GM23338 (cell line): ENCODE results near the gene TUBA3E. TPM values are rescaled to one million over a fixed set of nuclear protein-coding genes. Genes with fewer than 3 reads are reported as not detected.
"Not testable (repeated sequence)": the region's sequence is repeated elsewhere in the genome, so short reads cannot be mapped to it uniquely, and the experiment has no call there.

ENCODE experiments used
- ATAC-seq: fragments of 200-7000 bp; cut with Tn5 transposase; 3 replicates; pipeline ENCODE4 v1.9.1; 2020
- DNase-seq: peaks from one replicate; pipeline ENCODE4 v3.0.0-alpha.2; 2015; ENCODE audit warnings: low spot score
- H2AFZ ChIP-seq: fragments of 200-600 bp; sonication (generic); 2 replicates; pipeline ENCODE4 v1.8.0; 2016; ENCODE audit warnings: antibody characterized with exemption, mild to moderate bottlenecking, moderate library complexity
- H3F3A ChIP-seq: fragments of 200-600 bp; sonication (generic); replicated peaks from 2 replicates; pipeline ENCODE4 v1.8.0; 2017; ENCODE audit warnings: antibody characterized with exemption, mixed run types, low read depth
- H3K27ac ChIP-seq: fragments of 200-600 bp; sonication (generic); 2 replicates; pipeline ENCODE4 v1.6.1; 2016; ENCODE audit warnings: low read depth
- H3K27me3 ChIP-seq: fragments of 200-600 bp; sonication (generic); 2 replicates; pipeline ENCODE4 v1.8.0; 2016; ENCODE audit warnings: mild to moderate bottlenecking, mixed run types, moderate library complexity; ENCODE audit not compliant: insufficient read depth
- H3K36me3 ChIP-seq: fragments of 200-600 bp; sonication (generic); 2 replicates; pipeline ENCODE4 v1.8.0; 2016; ENCODE audit warnings: mild to moderate bottlenecking; ENCODE audit not compliant: insufficient read depth
- H3K4me1 ChIP-seq: fragments of 200-600 bp; sonication (generic); 2 replicates; pipeline ENCODE4 v1.8.0; 2016; ENCODE audit warnings: mild to moderate bottlenecking, moderate library complexity; ENCODE audit not compliant: insufficient read depth
- H3K4me2 ChIP-seq: fragments of 200-600 bp; sonication (generic); 2 replicates; pipeline ENCODE4 v1.7.1; 2017; ENCODE audit warnings: mixed run types
- H3K4me3 ChIP-seq: fragments of 200-600 bp; sonication (generic); 2 replicates; pipeline ENCODE4 v1.6.1; 2016; ENCODE audit warnings: mixed run types
- H3K79me2 ChIP-seq: fragments of 200-600 bp; sonication (generic); replicated peaks from 2 replicates; pipeline ENCODE4 v1.8.0; 2017; ENCODE audit warnings: mild to moderate bottlenecking; ENCODE audit not compliant: insufficient read depth
- H3K9me2 ChIP-seq: fragments of 200-600 bp; sonication (generic); 2 replicates; pipeline ENCODE4 v1.8.0; 2017; ENCODE audit not compliant: insufficient read depth
- H4K20me1 ChIP-seq: fragments of 200-600 bp; sonication (generic); replicated peaks from 2 replicates; pipeline ENCODE4 v1.8.0; 2017; ENCODE audit warnings: mild to moderate bottlenecking; ENCODE audit not compliant: insufficient read depth
- H3K27ac Mint-ChIP-seq: 2 replicates; pipeline ENCODE4 v1.8.0; 2020; ENCODE audit warnings: inconsistent platforms, mild to moderate bottlenecking, moderate library complexity, mixed read lengths
- H3K27me3 Mint-ChIP-seq: 3 replicates; pipeline ENCODE4 v1.8.0; 2022; ENCODE audit warnings: low read depth, mild to moderate bottlenecking, moderate library complexity, mixed read lengths, inconsistent platforms; ENCODE audit not compliant: insufficient read depth, poor library complexity
- H3K36me3 Mint-ChIP-seq: 3 replicates; pipeline ENCODE4 v1.8.0; 2021; ENCODE audit warnings: low read depth, mild to moderate bottlenecking, inconsistent platforms, moderate library complexity, mixed read lengths
- H3K4me1 Mint-ChIP-seq: 3 replicates; pipeline ENCODE4 v1.8.0; 2020; ENCODE audit warnings: mild to moderate bottlenecking, inconsistent platforms, mixed read lengths
- H3K4me3 Mint-ChIP-seq: 3 replicates; pipeline ENCODE4 v1.8.0; 2021; ENCODE audit warnings: moderate library complexity, mild to moderate bottlenecking, inconsistent platforms, mixed read lengths
- H3K9me3 Mint-ChIP-seq: 3 replicates; pipeline ENCODE4 v1.8.0; 2020; ENCODE audit warnings: moderate library complexity, mild to moderate bottlenecking, inconsistent platforms, mixed read lengths
- CREB1 ChIP-seq: fragments of 250-450 bp; sonication (Bioruptor Pico); IDR thresholded peaks from 2 replicates; pipeline ENCODE4 v1.5.0; 2020; ENCODE audit warnings: low read depth, mild to moderate bottlenecking, moderate library complexity
- CTCF ChIP-seq, 2 experiments: fragments of 200-600 bp in 1 of 2; sonication (generic) in 1 of 2; conservative IDR thresholded peaks; 2 replicates each; pipeline versions ENCODE4 v1.5.1 to v1.6.1; 2016 to 2017; ENCODE audit warnings: antibody characterized with exemption in 2 of 2, low read depth in 2 of 2, mild to moderate bottlenecking in 2 of 2, moderate library complexity in 1 of 2
- EZH2 ChIP-seq: fragments of 200-600 bp; sonication (generic); IDR thresholded peaks from one replicate; pipeline ENCODE4 v1.8.0; 2017; ENCODE audit warnings: antibody characterized with exemption, mild to moderate bottlenecking, low read depth; ENCODE audit not compliant: unreplicated experiment
- EZH2phosphoT487 ChIP-seq: fragments of 200-600 bp; sonication (generic); IDR thresholded peaks from one replicate; pipeline ENCODE4 v1.8.1; 2018; ENCODE audit warnings: antibody characterized with exemption; ENCODE audit not compliant: unreplicated experiment
- JUNB ChIP-seq: IDR thresholded peaks from one replicate; pipeline ENCODE4 v1.6.1; 2016; ENCODE audit warnings: antibody characterized with exemption; ENCODE audit not compliant: unreplicated experiment
- NANOG ChIP-seq: IDR thresholded peaks from 2 replicates; pipeline ENCODE4 v1.6.1; 2016; ENCODE audit warnings: antibody characterized with exemption, borderline replicate concordance
- REST ChIP-seq: IDR thresholded peaks from one replicate; pipeline ENCODE4 v1.6.1; 2018; ENCODE audit warnings: antibody characterized with exemption; ENCODE audit not compliant: unreplicated experiment
- STAT1 ChIP-seq: IDR thresholded peaks from one replicate; pipeline ENCODE4 v1.6.1; 2016; ENCODE audit warnings: antibody characterized with exemption; ENCODE audit not compliant: unreplicated experiment
- ZNF462 ChIP-seq: fragments of 250-450 bp; sonication (Bioruptor Pico); IDR thresholded peaks from 2 replicates; pipeline ENCODE4 v1.5.0; 2020; ENCODE audit warnings: mild to moderate bottlenecking, moderate library complexity
- polyA plus RNA-seq: library from polyadenylated mRNA; unstranded; fragments of >200 nt; fragmentation: Nextera tagmentation; extraction: Ambion mirVana; gene quantifications from 2 replicates; pipeline ENCODE4 v1.2.1, GENCODE V29; 2016
- total RNA-seq: library from RNA; depleted of rRNA; stranded (reverse); fragments of >200 nt; shearing (Covaris generic); gene quantifications from 2 replicates; pipeline ENCODE4 v1.2.3, GENCODE V29; 2014

Gene TUBA3E
- total and polyA plus RNA-seq, 2 experiments from 2014 or later: 0.21 to 0.31 TPM

GRCh38 chr2:130231656-130232055 is 33.4 kb upstream of the TUBA3E start:
- no peak overlapping the region for H3K27ac Mint-ChIP-seq
- H3K4me3 ChIP-seq: no peak overlapping the region
- no peak overlapping the region for H3K27ac ChIP-seq
- no peak overlapping the region for H3K4me3 Mint-ChIP-seq
- H3K4me2 ChIP-seq: no peak overlapping the region
- H3K36me3 ChIP-seq: no peaks in the 10 kb centered on the region
- H3K79me2 ChIP-seq: no peaks in the 10 kb centered on the region
- H3K36me3 Mint-ChIP-seq: no peaks in the 10 kb centered on the region
- H3K27me3 Mint-ChIP-seq: peaks cover 3% of the 10 kb centered on the region
- H4K20me1 ChIP-seq: no peaks in the 10 kb centered on the region
- H3K4me1 ChIP-seq: no peaks in the 10 kb centered on the region
- H3K27me3 ChIP-seq: no peaks in the 10 kb centered on the region
- H3K4me1 Mint-ChIP-seq: peaks cover 3% of the 10 kb centered on the region
- TF ChIP-seq CTCF (conservative IDR thresholded peaks at IDR 0.05; ENCODE audit: low read depth in 2 of 2) (no peak), NANOG (no peak), ZNF462 (CRISPR knock-in tag) (no peak), JUNB (no peak), REST (no peak), CREB1 (CRISPR knock-in tag) (no peak), STAT1 (no peak), EZH2 (no peak), EZH2phosphoT487 (no peak)
- no peaks in the 10 kb centered on the region for H3F3A ChIP-seq
- no peak overlapping the region for H2AFZ ChIP-seq
- ATAC-seq (peak; percentile 26; the same call in 1 of the 3 replicates), DNase-seq (no peak)
- no peaks in the 10 kb centered on the region for H3K9me3 Mint-ChIP-seq
- no peaks in the 10 kb centered on the region for H3K9me2 ChIP-seq

GRCh38 chr2:130230907-130231306 is 32.7 kb upstream of the TUBA3E start:
- H3K27me3 Mint-ChIP-seq, H3K9me3 Mint-ChIP-seq, ATAC-seq, H3K79me2 ChIP-seq, H3F3A ChIP-seq, H3K27ac Mint-ChIP-seq, DNase-seq, H3K4me3 Mint-ChIP-seq, H3K4me1 Mint-ChIP-seq, H3K9me2 ChIP-seq, H3K36me3 ChIP-seq, H3K4me1 ChIP-seq, H3K36me3 Mint-ChIP-seq, H4K20me1 ChIP-seq, H3K4me2 ChIP-seq, H2AFZ ChIP-seq, H3K4me3 ChIP-seq, H3K27ac ChIP-seq, H3K27me3 ChIP-seq: not testable (repeated sequence)
